ENCODE results near the gene HAUS1.
"Not testable (repeated sequence)": the region's sequence is repeated elsewhere in the genome, so short reads cannot be mapped to it uniquely, and the experiment has no call there.

GRCh38 chr18:46164502-46164901 is 60.3 kb downstream of the HAUS1 start:
- TF ChIP-seq, protein P1, sequence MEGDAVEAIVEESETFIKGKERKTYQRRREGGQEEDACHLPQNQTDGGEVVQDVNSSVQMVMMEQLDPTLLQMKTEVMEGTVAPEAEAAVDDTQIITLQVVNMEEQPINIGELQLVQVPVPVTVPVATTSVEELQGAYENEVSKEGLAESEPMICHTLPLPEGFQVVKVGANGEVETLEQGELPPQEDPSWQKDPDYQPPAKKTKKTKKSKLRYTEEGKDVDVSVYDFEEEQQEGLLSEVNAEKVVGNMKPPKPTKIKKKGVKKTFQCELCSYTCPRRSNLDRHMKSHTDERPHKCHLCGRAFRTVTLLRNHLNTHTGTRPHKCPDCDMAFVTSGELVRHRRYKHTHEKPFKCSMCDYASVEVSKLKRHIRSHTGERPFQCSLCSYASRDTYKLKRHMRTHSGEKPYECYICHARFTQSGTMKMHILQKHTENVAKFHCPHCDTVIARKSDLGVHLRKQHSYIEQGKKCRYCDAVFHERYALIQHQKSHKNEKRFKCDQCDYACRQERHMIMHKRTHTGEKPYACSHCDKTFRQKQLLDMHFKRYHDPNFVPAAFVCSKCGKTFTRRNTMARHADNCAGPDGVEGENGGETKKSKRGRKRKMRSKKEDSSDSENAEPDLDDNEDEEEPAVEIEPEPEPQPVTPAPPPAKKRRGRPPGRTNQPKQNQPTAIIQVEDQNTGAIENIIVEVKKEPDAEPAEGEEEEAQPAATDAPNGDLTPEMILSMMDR (conservative IDR thresholded peaks at IDR 0.05): not testable (repeated sequence)
- not testable (repeated sequence) for TF ChIP-seq EZH2 (IDR thresholded peaks at IDR 0.05; ENCODE audit: low read depth)

Measured in PC-9 (cell line).